GM12865 (cell line): Measurements from ENCODE around the gene SPIC.

Source experiments
- DNase-seq: peaks from one replicate; pipeline ENCODE4 v3.0.0; 2010; ENCODE audit warnings: low read depth
- H3K4me3 ChIP-seq: 2 replicates; pipeline ENCODE4 v1.5.1; 2011; ENCODE audit warnings: mild to moderate bottlenecking, low read depth, low read length, control low read depth
- TF ChIP-seq, protein P1 (sequence below): IDR thresholded peaks from 2 replicates; pipeline ENCODE4 v1.5.1; 2011; ENCODE audit warnings: low read length, control low read depth, low read depth, inconsistent platforms; ENCODE audit not compliant: insufficient read depth; ENCODE audit errors: missing control alignments

Gene SPIC

DNA sequence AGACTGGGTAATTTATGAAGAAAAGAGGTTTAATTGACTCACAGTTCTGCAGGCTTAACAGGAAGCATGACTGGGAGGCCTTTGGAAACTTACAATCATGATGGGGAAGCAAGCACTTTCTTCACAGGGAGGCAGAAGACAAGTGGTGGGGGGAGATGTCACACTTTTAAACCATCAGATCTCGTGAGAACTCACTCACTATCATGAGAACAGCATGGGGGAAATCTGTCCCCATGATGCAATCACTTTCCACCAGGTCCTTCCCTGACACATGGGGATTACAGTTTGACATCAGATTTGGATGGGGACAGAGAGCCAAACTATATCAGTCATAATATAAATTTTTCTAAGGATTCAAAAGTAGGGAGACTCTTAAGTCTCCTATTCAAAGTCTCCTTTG, 46.0 kb downstream of the SPIC start:
- TF ChIP-seq, protein P1, sequence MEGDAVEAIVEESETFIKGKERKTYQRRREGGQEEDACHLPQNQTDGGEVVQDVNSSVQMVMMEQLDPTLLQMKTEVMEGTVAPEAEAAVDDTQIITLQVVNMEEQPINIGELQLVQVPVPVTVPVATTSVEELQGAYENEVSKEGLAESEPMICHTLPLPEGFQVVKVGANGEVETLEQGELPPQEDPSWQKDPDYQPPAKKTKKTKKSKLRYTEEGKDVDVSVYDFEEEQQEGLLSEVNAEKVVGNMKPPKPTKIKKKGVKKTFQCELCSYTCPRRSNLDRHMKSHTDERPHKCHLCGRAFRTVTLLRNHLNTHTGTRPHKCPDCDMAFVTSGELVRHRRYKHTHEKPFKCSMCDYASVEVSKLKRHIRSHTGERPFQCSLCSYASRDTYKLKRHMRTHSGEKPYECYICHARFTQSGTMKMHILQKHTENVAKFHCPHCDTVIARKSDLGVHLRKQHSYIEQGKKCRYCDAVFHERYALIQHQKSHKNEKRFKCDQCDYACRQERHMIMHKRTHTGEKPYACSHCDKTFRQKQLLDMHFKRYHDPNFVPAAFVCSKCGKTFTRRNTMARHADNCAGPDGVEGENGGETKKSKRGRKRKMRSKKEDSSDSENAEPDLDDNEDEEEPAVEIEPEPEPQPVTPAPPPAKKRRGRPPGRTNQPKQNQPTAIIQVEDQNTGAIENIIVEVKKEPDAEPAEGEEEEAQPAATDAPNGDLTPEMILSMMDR, result no peak
- DNase-seq, result no peak
- H3K4me3 ChIP-seq, result no peak overlapping the region

DNA sequence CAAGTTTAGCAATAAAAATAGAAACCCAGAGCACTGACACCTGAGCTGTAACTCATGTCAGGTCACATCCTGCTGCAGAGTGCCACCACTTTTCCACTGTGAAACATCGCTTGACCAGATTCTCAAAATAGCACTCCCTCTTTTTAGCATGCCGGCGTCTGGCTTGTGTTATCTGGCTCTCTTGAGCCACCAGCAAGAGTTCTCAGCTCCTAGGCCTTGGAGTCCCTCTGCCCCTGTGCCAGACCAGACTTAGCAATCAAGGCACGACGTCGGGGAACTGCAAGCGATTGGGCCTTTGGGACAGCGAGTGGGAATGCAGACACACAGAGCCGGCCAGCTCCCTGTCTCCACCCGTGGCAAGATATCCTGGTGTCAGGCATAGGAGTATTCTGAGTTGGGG, 52.5 kb downstream of the SPIC start:
- DNase-seq, result no peak
- TF ChIP-seq, protein P1, result no peak
- no peak overlapping the region for H3K4me3 ChIP-seq

GRCh38 chr12:101536069-101536674, 61.0 kb downstream of the SPIC start:
- TF ChIP-seq, protein P1, result no peak
- DNase-seq, result no peak
- no peak overlapping the region for H3K4me3 ChIP-seq
